HCT116 (cell line): ENCODE measurements around the gene PTCH2. TPM values are rescaled to one million over a fixed set of nuclear protein-coding genes. Genes with fewer than 3 reads are reported as not detected.
A peak's percentile ranks its signal among the peaks of the same experiment; 100 is the strongest.

Experiments used
- ATAC-seq: fragments of 200-7000 bp; cut with Tn5 transposase; 2 replicates; pipeline ENCODE4 v1.9.1; 2020; ENCODE audit warnings: mild to moderate bottlenecking, moderate library complexity
- BruUV-seq: library from RNA; stranded (reverse); fragments of 400-500 nt; replicated peaks from 2 replicates; lab custom pipeline; 2021; lab: Mats Ljungman, UMichigan
- CTCF ChIA-PET: fragments of 300-600 bp; sonication (Branson Sonifier 250); formaldehyde crosslinking; loops from one replicate; lab custom pipeline; 2021; ENCODE audit warnings: antibody characterized with exemption; lab: Charles Lee
- POLR2A ChIA-PET: fragments of 300-600, 350-600 bp; sonication (Branson Sonifier 250); formaldehyde crosslinking; loops from one replicate; lab custom pipeline; 2021; ENCODE audit warnings: antibody characterized with exemption; lab: Charles Lee
- RAD21 ChIA-PET, 2 experiments: fragments of 300-600 bp; sonication (Branson Sonifier 250); formaldehyde crosslinking; loops; one replicate each; lab custom pipeline; 2023; ENCODE audit warnings: low total read pairs in 2 of 2; ENCODE audit not compliant: uncharacterized antibody in 2 of 2, unreplicated experiment in 2 of 2, low non-redundant PET in 1 of 2; lab: Charles Lee
- DNase-seq: peaks from one replicate; pipeline ENCODE4 v3.0.0-alpha.2; 2010; ENCODE audit warnings: low read depth, low spot score
- H2AFZ ChIP-seq: fragments of 200-600 bp; shearing (Covaris generic), sonication (generic); 2 replicates; pipeline ENCODE4 v1.6.1; 2017; ENCODE audit warnings: low read depth, mixed run types, mixed read lengths, antibody characterized with exemption, low read length; ENCODE audit not compliant: poor library complexity, severe bottlenecking
- H3K27ac ChIP-seq: 2 replicates; pipeline ENCODE4 v1.5.1; 2012; ENCODE audit warnings: low read depth, low read length
- H3K27me3 ChIP-seq: fragments of 200-600 bp; sonication (generic); 2 replicates; pipeline ENCODE4 v1.6.1; 2016; ENCODE audit warnings: mixed run types, low read length, mixed read lengths; ENCODE audit not compliant: insufficient read depth
- H3K36me3 ChIP-seq, 2 experiments: fragments of 200-500 bp in 1 of 2; fragments of 200-600 bp in 1 of 2; sonication (Bioruptor generic) in 1 of 2; sonication (generic) in 1 of 2; 2 replicates each; pipeline versions ENCODE4 v1.5.1 to v1.6.1; 2014 to 2016; ENCODE audit warnings: low read length in 2 of 2, inconsistent platforms in 1 of 2, mixed read lengths in 1 of 2, mixed run types in 1 of 2; ENCODE audit not compliant: insufficient read depth in 2 of 2, control insufficient read depth in 1 of 2
- H3K4me1 ChIP-seq, 2 experiments: fragments of 200-600 bp in 1 of 2; sonication (generic) in 1 of 2; 2 replicates each; pipeline versions ENCODE4 v1.5.1 to v1.6.1; 2012 to 2017; ENCODE audit warnings: low read length in 2 of 2, inconsistent platforms in 1 of 2, mild to moderate bottlenecking in 1 of 2, mixed read lengths in 1 of 2, mixed run types in 1 of 2, moderate library complexity in 1 of 2; ENCODE audit not compliant: insufficient read depth in 2 of 2, control insufficient read depth in 1 of 2
- H3K4me2 ChIP-seq: fragments of 200-600 bp; sonication (generic); 2 replicates; pipeline ENCODE4 v1.6.1; 2017; ENCODE audit warnings: mixed run types, low read length, mixed read lengths
- H3K4me3 ChIP-seq, 2 experiments: fragments of 200-600 bp in 1 of 2; sonication (generic) in 1 of 2; replicated peaks in 1 of 2; 2 replicates each; pipeline ENCODE4 v1.5.1; 2011 to 2016; ENCODE audit warnings: low read length in 2 of 2, control low read depth in 1 of 2, low read depth in 1 of 2, mild to moderate bottlenecking in 1 of 2, mixed read lengths in 1 of 2, mixed run types in 1 of 2
- H3K79me2 ChIP-seq: fragments of 200-600 bp; sonication (generic); 2 replicates; pipeline ENCODE4 v1.6.1; 2017; ENCODE audit warnings: mild to moderate bottlenecking, mixed run types, low read length, moderate library complexity, mixed read lengths; ENCODE audit not compliant: insufficient read depth
- H3K9ac ChIP-seq: fragments of 200-600 bp; sonication (generic); 2 replicates; pipeline ENCODE4 v1.6.1; 2016; ENCODE audit warnings: low read length, mixed read lengths
- H3K9me2 ChIP-seq: fragments of 200-600 bp; sonication (generic), shearing (Covaris generic); 2 replicates; pipeline ENCODE4 v1.6.1; 2017; ENCODE audit warnings: mixed run types, mild to moderate bottlenecking, moderate library complexity; ENCODE audit not compliant: insufficient read depth
- H3K9me3 ChIP-seq, 2 experiments: fragments of 200-500 bp in 1 of 2; fragments of 200-600 bp in 1 of 2; sonication (Bioruptor generic) in 1 of 2; sonication (generic) in 1 of 2; 2 replicates each; pipeline ENCODE4 v1.6.1; 2014 to 2017; ENCODE audit warnings: low read length in 2 of 2, mixed read lengths in 2 of 2, inconsistent platforms in 1 of 2, low read depth in 1 of 2, mild to moderate bottlenecking in 1 of 2, mixed run types in 1 of 2, moderate library complexity in 1 of 2; ENCODE audit not compliant: control insufficient read depth in 1 of 2, insufficient read depth in 1 of 2
- H4K20me1 ChIP-seq: fragments of 200-600 bp; sonication (generic), shearing (Covaris generic); 2 replicates; pipeline ENCODE4 v1.6.1; 2017; ENCODE audit warnings: mixed run types, mild to moderate bottlenecking, moderate library complexity; ENCODE audit not compliant: insufficient read depth
- CEBPB ChIP-seq: IDR thresholded peaks from 2 replicates; pipeline ENCODE4 v1.6.1; 2012; ENCODE audit warnings: low read depth
- CTCF ChIP-seq, 3 experiments: fragments of 200-600 bp in 1 of 3; sonication (generic) in 1 of 3; IDR thresholded peaks in 2 of 3; conservative IDR thresholded peaks in 1 of 3; 2 replicates each; pipeline ENCODE4 v1.5.1; 2012 to 2017; ENCODE audit warnings: low read depth in 2 of 3, low read length in 2 of 3, antibody characterized with exemption in 1 of 3, borderline replicate concordance in 1 of 3, control low read depth in 1 of 3, mild to moderate bottlenecking in 1 of 3, mixed read lengths in 1 of 3, mixed run types in 1 of 3, moderate library complexity in 1 of 3; ENCODE audit not compliant: insufficient read depth in 1 of 3
- EGR1 ChIP-seq: IDR thresholded peaks from 2 replicates; pipeline ENCODE4 v1.6.1; 2012; ENCODE audit warnings: low read depth
- EZH2phosphoT487 ChIP-seq: fragments of 200-600 bp; IDR thresholded peaks from 2 replicates; pipeline ENCODE4 v1.6.1; 2018; ENCODE audit warnings: antibody characterized with exemption, borderline replicate concordance
- FOSL1 ChIP-seq: IDR thresholded peaks from 2 replicates; pipeline ENCODE4 v1.6.1; 2012; ENCODE audit warnings: low read depth
- POLR2A ChIP-seq: IDR thresholded peaks from 2 replicates; pipeline ENCODE4 v1.7.0; 2011; ENCODE audit warnings: borderline replicate concordance; ENCODE audit not compliant: insufficient read depth, insufficient read length; ENCODE audit errors: extremely low read depth
- POLR2AphosphoS5 ChIP-seq: IDR thresholded peaks from 2 replicates; pipeline ENCODE4 v1.6.1; 2011; ENCODE audit warnings: mild to moderate bottlenecking, low read depth, low read length, moderate library complexity
- REST ChIP-seq: IDR thresholded peaks from 2 replicates; pipeline ENCODE4 v1.6.1; 2012; ENCODE audit warnings: low read depth
- SIN3A ChIP-seq: IDR thresholded peaks from 2 replicates; pipeline ENCODE4 v1.6.1; 2012; ENCODE audit warnings: low read depth
- TCF7L2 ChIP-seq: IDR thresholded peaks from 2 replicates; pipeline ENCODE4 v1.7.0; 2011; ENCODE audit warnings: borderline replicate concordance, inconsistent platforms; ENCODE audit not compliant: insufficient read depth, insufficient read length; ENCODE audit errors: extremely low read depth
- YY1 ChIP-seq: IDR thresholded peaks from 2 replicates; pipeline ENCODE4 v1.6.1; 2011; ENCODE audit warnings: low read length, low read depth, moderate library complexity, mild to moderate bottlenecking; ENCODE audit not compliant: insufficient replicate concordance; ENCODE audit errors: extremely low read depth
- ZNF274 ChIP-seq: fragments of 200-500 bp; sonication (Bioruptor generic); IDR thresholded peaks from 2 replicates; pipeline ENCODE4 v1.6.1; 2014; ENCODE audit warnings: mild to moderate bottlenecking, low read depth, low read length, inconsistent platforms
- intact Hi-C: fragments of 100-400 bp; cut with micrococcal nuclease; formaldehyde crosslinking; loops from 2 replicates; pipeline ENCODE4 v1.10.0; 2022
- total RNA-seq: library from RNA; stranded (reverse); gene quantifications from one replicate; pipeline ENCODE4 v1.2.1, GENCODE V29; 2021; ENCODE audit not compliant: unreplicated experiment
- TF ChIP-seq, protein P1 (sequence below): IDR thresholded peaks from 2 replicates; pipeline ENCODE4 v1.6.1; 2012

Gene PTCH2
- total RNA-seq, 1 experiment from 2014 or later = 1.3 TPM

GRCh38 chr1:44786138-44786840 lies 56.8 kb downstream of the PTCH2 start (continued):
- TF ChIP-seq CTCF (IDR thresholded peaks at IDR 0.05 in 2 of 3, conservative IDR thresholded peaks at IDR 0.05 in 1 of 3; ENCODE audit: borderline replicate concordance in 1 of 3, insufficient read depth in 1 of 3, low read depth in 2 of 3, low read length in 2 of 3) (peak; percentile 80 to 99 (median 99)), REST (no peak)
- TF ChIP-seq, all 23 proteins: peak for 5

GRCh38 chr1:44785501-44786137 lies 57.4 kb downstream of the PTCH2 start:
- intact Hi-C loops = loop anchor here (5.0 kb wide), 1 partner anchor 787 kb away; no protein-coding TSS in a partner anchor
- peak overlapping the region; percentile 63 for H3K9ac ChIP-seq
- RAD21 ChIA-PET = interaction anchor here in 1 of 2 experiments (0.7 kb wide), 1 partner anchor 225 kb away, joined by 8 read pairs; the partner anchor contains the start of gene HECTD3
- H3K4me3 ChIP-seq = peak overlapping the region; percentile 35 to 51
- peak overlapping the region; percentile 75 for H2AFZ ChIP-seq
- ATAC-seq (peak; percentile 5), DNase-seq (no peak)
- peak overlapping the region; percentile 52; the same call in 1 of the 2 replicates for H3K27ac ChIP-seq
- POLR2A ChIA-PET = interaction anchor here (1.1 to 3.7 kb wide), 4 partner anchors 10 to 55 kb away, joined by 3 to 16 read pairs (median 6); partner anchors contain the start of genes PLK3, RNU5D-1 and RPS8
- peaks cover 2 to 8% of the 10 kb centered on the region in 2 experiments; a peak in 1 of 4 replicates for H3K36me3 ChIP-seq
- H3K9me3 ChIP-seq = no peaks in the 10 kb centered on the region
- H3K79me2 ChIP-seq = no peaks in the 10 kb centered on the region
- peak overlapping the region; percentile 81 for H3K4me2 ChIP-seq
- H3K9me2 ChIP-seq = no peaks in the 10 kb centered on the region
- no peaks in the 10 kb centered on the region for H3K27me3 ChIP-seq
- peaks cover 6 to 24% of the 10 kb centered on the region in 2 experiments for H3K4me1 ChIP-seq
- no peaks in the 10 kb centered on the region for H4K20me1 ChIP-seq
- BruUV-seq = no TSS peak
- CTCF ChIA-PET = interaction anchor here (0.8 to 1.3 kb wide), 2 partner anchors 9 to 23 kb away, joined by 3 read pairs; partner anchors contain the start of gene BTBD19
- no peak for TF ChIP-seq FOSL1
- no peak for TF ChIP-seq YY1
- no peak for TF ChIP-seq EZH2phosphoT487
- no peak for TF ChIP-seq POLR2AphosphoS5
- no peak for TF ChIP-seq SIN3A
- TF ChIP-seq POLR2A = no peak
- TF ChIP-seq CTCF (IDR thresholded peaks at IDR 0.05 in 2 of 3, conservative IDR thresholded peaks at IDR 0.05 in 1 of 3; ENCODE audit: borderline replicate concordance in 1 of 3, insufficient read depth in 1 of 3, low read depth in 2 of 3, low read length in 2 of 3) = no peak
- TF ChIP-seq EGR1 = no peak
- TF ChIP-seq, protein P1, sequence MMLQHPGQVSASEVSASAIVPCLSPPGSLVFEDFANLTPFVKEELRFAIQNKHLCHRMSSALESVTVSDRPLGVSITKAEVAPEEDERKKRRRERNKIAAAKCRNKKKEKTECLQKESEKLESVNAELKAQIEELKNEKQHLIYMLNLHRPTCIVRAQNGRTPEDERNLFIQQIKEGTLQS = no peak
- no peak for TF ChIP-seq CEBPB
- TF ChIP-seq ZNF274 = no peak
- TF ChIP-seq TCF7L2 = no peak
